GM23248 (cell line): Measurements from ENCODE around the gene ISCA2.

Experiments used
- EZH2 ChIP-seq: fragments of 200-600 bp; sonication (generic); IDR thresholded peaks from 2 replicates; pipeline ENCODE4 v1.6.1; 2018; ENCODE audit warnings: antibody characterized with exemption, mild to moderate bottlenecking; ENCODE audit not compliant: insufficient read depth, poor library complexity, severe bottlenecking
- EZH2phosphoT487 ChIP-seq: fragments of 200-600 bp; sonication (generic); IDR thresholded peaks from 2 replicates; pipeline ENCODE4 v1.6.1; 2018; ENCODE audit warnings: antibody characterized with exemption, moderate library complexity, mild to moderate bottlenecking, low read depth; ENCODE audit not compliant: insufficient read depth

DNA sequence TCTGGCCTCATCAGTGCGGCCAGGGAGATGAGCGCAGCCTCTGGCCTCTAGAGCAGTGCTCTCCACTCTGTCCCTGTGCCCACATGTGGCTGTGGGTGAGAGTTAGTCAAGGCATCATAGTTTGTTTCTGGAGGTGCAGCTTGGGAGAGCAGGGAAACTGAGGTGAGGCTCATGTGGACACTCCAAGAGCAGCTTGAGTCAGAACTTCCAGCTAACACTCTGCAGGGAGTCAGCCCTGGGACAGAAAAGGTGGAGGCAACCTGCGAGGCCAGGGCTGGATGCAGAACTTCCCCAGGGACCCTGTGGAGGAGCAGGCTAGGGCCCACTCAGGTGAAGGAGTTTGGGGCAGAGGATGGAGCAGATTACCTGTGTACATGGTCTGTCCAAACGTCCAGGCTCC is 10.8 kb downstream of the ISCA2 start:
- TF ChIP-seq EZH2, result no peak
- no peak for TF ChIP-seq EZH2phosphoT487
